Heart left ventricle (tissue), 13 donors: ENCODE results near the gene ZNF334.

Experiments
- POLR2A ChIP-seq, 2 donors: fragments of 450-650 bp; IDR thresholded peaks; one replicate each; pipeline ENCODE4 v1.6.1; 2017; ENCODE audit warnings: antibody characterized with exemption in 2 of 2, mild to moderate bottlenecking in 2 of 2, moderate library complexity in 2 of 2
- TF ChIP-seq, protein P1 (sequence below), 12 donors: fragments of 200-600 bp; sonication (generic) in 4 of 12; IDR thresholded peaks; one replicate each; pipeline versions ENCODE4 v1.5.0 to v1.8.0; 2018 to 2022; ENCODE audit warnings: antibody characterized with exemption in 12 of 12, mild to moderate bottlenecking in 5 of 12
- donor health status: ischemic (EF 13 %, LVEDD 7.1; RV severe dilation, severe dysfunction).
- donor health status: DM: no; HTN: yes; CAD: no.
- donor health status: DM: no; HTN: no; CAD: no.
- donor health status: ischemic (EF 25% LVEDD 6.9; RV normal size, moderate dysfunction).
- donor health status: ischemic (EF 25% LVEDD 5.7; RV mildly dilated, moderate dysfunction).
- donor health status: ischemic (EF 35%, LVEDD 5.7; RV mildly dilated, moderate dysfunction).
- donor health status: nonischemic (EF 11% LVEDD 7.7; RV severe dilation, severe dysfunction).
- donor health status: DM: yes; HTN: yes; CAD: no.
- donor health status: PGD.
- donor health status: ischemic (EF 29% LVEDD 5.4; RV normal size, mild dysfunction).
- donor health status: nonischemic (EF 23%, LVEDD 6.1; RV moderate dilation, normal function).

DNA sequence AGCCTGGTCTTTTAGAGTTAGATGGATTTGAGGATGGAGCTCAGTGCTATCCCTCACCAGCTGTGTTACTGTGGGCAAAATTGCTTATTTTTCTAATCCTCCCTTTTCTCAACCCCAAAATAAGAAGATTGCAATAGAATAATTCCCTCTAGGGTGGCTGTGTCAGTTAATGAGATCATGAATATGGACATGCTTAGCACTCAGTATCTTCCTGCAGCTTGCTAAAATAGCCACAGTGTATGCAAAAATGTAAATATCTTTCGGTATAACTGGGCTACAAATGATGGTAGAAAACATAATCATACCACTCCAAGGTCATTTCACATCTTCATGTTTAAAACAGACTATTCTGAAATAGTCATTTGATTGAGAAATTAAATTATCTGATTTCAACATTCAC, 35.7 kb downstream of the ZNF334 start:
- TF ChIP-seq, protein P1, sequence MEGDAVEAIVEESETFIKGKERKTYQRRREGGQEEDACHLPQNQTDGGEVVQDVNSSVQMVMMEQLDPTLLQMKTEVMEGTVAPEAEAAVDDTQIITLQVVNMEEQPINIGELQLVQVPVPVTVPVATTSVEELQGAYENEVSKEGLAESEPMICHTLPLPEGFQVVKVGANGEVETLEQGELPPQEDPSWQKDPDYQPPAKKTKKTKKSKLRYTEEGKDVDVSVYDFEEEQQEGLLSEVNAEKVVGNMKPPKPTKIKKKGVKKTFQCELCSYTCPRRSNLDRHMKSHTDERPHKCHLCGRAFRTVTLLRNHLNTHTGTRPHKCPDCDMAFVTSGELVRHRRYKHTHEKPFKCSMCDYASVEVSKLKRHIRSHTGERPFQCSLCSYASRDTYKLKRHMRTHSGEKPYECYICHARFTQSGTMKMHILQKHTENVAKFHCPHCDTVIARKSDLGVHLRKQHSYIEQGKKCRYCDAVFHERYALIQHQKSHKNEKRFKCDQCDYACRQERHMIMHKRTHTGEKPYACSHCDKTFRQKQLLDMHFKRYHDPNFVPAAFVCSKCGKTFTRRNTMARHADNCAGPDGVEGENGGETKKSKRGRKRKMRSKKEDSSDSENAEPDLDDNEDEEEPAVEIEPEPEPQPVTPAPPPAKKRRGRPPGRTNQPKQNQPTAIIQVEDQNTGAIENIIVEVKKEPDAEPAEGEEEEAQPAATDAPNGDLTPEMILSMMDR (IDR thresholded peaks at IDR 0.05), result no peak
- TF ChIP-seq POLR2A (IDR thresholded peaks at IDR 0.05), result no peak
